B cell (primary cell): ENCODE results near the gene TMEM80.
"Not testable (repeated sequence)": the region's sequence is repeated elsewhere in the genome, so short reads cannot be mapped to it uniquely, and the experiment has no call there.

Source experiments
- CTCF ChIP-seq: fragments of 200-600 bp; IDR thresholded peaks from one replicate; pipeline ENCODE4 v1.8.0; 2022; ENCODE audit warnings: antibody characterized with exemption, mild to moderate bottlenecking
- EZH2 ChIP-seq: IDR thresholded peaks from 2 replicates; pipeline ENCODE4 v1.6.1; 2012; ENCODE audit warnings: borderline replicate concordance, low read depth, mild to moderate bottlenecking, moderate library complexity, low read length; ENCODE audit not compliant: insufficient read depth, poor library complexity, severe bottlenecking

GRCh38 chr11:734541-734940 lies 38.9 kb downstream of the TMEM80 start:
- TF ChIP-seq CTCF, EZH2: not testable (repeated sequence)
